HG02759 (cell line): Measurements from ENCODE around the gene MLLT10.

Experiments used
- ATAC-seq: cut with Tn5 transposase; IDR thresholded peaks from one replicate; pipeline ENCODE4 v1.9.1; 2021; ENCODE audit warnings: mild to moderate bottlenecking, moderate library complexity; ENCODE audit not compliant: unreplicated experiment

The MLLT10 gene

DNA sequence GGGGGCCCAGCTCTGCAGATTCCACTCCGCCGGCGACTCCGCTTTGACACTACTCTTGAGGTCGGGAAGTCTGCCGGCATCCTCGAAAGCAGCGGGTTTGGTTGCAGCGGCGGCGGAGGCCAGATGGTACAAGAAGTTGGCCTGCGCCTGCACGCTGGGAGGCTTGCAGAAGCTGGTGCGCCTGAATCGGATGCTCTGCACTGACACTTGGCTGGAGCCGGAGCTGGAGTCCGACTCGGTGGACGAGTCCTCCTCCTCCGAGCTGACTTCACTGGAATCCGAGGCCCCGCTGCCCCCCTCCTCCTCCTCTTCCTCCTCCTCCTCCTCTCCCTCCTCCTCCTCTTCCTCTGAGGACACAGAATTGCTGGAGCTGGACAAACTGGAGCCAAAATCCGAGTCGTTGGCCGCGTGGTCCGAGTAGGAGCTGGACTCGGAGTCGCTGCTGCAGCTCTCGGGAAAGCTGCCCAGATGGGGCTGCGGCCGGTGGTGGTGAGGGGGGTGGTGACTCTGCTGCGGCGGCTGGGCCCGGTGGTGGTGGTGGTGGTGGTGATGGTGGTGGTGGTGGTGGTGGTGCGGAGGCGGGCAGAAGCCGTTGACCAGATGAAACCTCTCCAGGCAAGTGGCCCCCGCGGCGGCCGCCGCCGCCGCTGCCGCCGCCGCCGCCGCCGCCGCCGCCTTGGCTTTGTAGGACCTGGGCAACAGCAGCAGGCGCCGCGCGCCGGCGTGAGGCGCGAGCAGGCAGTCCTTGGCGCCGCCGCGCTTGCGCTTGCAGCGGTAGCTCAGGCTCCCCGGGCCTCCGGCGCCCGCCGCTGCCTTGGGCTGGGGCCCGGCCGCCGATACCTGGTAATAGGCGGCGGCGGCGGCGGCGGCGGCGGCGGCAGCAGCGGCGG is 17.5 kb upstream of the MLLT10 start:
- peak; percentile 73 for ATAC-seq

DNA sequence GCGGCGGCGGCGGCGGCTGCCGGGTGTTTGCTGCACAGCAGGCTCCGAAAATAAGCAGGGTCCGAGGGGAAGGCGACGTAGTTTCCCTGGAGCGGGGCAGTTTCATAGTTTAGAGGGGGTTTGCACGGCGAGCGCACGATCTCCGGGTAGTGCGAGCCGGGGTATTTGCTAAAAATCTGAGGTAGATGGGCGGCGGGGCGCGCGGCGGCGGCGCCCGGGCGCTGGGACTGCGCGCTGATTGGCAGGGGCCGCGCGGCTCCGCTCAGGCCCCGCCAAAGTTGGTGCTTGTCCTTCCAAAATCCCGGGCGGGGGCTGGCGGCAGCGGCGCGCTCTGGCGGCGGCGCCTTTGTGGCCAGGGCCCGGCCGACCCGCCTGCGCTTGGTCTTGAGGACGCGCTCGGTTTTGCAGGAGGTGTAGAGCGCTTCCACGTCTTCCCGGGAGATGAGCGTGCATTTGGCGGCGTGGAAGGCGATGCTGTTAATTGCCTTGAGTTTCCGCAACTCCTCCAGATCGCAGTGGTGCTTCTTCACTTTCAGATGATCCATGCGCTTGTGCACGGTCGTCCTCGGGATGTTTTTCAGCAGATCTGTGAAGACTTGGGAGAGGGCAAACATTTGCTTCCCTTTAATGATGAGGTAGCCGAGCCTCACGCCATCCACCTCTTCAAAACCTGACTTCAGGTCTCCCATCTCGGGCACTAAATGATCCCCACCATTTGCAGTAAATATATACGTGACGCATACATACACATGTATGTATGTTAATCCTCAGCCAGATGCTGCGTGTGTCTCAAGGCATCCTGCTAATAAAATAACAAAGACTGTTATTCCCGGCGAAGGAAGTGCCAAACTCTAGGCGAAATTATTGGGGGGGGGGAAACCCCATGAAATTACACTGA is 16.6 kb upstream of the MLLT10 start:
- peak; percentile 74 for ATAC-seq

DNA sequence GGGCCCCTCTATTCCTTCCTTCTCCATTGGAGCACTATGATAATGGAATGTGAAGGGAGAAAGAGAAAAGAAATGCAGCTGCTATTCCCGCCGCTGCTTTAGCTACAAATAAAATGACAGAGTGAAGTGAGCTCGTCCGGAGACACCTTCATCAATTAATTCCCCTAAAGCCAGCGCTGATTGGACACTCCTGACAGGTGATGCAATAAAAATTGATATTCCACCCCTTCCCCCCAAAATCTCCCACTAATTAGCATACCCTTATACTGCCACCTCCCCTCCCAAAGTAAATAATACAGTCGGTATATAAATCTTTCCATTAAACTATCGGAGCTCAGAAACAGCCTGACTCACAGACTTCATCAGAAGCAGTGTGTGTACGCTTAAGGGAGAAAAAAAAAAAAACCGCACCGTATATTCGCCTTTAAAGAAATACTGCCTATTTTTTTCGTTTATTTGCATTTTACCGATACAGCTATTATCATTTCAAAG is 15.8 kb upstream of the MLLT10 start:
- no peak for ATAC-seq

DNA sequence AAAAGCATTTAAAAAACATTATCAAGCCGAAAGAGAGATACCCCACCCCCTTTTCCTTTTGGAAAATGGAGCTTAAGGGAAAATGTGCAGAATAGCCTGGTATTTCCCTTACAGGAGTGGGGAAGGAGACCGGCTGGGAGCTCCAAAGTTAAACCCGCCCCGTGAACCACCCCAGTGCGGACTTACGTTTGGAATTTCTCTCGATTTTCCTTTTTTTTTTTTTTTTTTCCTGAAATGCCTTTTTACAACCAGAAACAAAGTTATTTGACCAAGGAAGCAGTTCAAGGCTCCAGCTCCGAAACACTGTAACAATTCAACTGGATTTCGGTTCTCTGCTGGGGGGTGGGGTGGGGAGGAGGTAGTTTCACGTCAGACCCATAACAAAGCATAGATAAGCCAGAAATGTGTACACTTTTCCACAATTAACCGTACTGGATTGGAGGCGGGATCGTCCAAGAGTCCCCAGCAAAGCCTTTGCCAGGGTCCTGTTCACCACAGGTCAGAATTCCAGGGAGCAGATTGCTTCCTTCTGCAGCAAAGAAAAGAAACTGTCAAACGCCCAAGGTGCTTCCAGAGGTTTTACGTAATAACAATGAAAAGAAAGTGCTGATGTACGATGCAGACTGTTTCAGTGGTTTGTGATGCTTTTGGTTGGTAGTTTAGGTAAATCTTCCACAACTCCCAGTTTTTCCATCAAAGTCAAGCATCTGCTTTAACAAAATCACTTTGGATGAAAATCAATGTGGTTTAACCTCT is 15.2 kb upstream of the MLLT10 start:
- no peak for ATAC-seq

DNA sequence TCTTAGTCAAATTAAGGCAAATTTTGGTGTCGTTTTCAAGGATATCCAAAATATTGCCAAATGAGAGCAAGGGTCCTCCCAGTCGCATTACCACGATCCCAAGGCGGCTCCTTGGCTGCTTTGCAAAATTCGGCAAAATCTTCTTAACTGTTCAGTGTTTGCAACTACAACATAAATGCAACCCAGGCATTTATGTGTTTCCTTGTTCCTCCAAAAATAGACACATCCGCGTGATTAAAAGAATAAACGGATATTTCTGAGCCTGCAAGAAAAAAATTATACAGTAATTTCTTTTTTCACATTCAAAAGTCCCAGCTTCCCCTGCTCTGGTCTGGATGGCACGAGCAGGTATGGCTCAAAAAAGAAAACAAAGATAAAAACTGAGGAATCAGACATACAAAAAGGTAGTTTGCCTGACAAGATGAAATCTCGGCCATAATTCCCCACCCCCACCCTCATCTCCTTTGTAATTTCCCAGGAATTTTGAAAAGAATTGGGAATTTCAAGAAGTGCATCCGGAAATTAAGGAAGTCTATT is 14.6 kb upstream of the MLLT10 start:
- no peak for ATAC-seq

DNA sequence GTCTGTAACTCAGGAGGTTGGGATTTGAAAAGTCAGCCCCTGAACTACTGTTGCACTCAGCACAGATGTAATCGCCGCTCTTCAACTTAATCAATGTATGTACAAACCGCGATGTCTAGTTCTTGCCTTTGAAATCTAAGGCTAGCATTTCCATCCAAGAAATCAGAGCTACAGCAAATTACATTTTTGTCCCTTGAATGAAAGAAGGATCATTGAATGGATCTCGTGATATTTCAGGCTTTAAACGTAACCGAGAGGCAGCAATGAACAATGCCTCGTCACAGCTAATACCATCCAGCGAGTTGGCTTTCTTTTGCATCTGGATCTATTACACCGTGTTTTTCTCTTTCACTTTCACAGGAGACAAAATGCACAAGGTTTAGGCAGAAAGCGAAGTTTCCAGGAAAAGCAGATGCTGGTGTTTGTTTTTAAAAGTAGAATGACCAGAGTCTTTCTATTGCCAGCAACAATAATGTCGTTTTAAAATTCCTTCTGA is 14.0 kb upstream of the MLLT10 start:
- no peak for ATAC-seq

DNA sequence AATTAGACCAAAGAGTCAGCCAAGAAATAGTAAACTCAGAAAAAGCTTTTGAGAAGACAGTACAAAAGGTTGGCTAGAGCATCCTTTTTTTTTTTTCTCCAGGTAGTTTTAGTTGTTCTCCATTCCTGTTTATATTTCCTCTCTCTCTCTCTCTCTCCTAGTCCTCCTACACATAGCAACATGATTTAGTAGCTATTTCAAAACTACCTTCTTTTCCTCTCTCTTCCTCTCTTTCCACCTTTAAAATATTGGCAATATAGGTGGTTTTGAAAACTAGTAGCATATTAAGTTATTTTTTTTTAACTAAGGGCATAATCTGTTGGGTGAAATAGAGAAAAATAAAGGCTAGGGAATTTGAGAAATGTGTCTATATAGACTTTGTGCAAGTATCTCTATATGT is 13.5 kb upstream of the MLLT10 start:
- no peak for ATAC-seq

DNA sequence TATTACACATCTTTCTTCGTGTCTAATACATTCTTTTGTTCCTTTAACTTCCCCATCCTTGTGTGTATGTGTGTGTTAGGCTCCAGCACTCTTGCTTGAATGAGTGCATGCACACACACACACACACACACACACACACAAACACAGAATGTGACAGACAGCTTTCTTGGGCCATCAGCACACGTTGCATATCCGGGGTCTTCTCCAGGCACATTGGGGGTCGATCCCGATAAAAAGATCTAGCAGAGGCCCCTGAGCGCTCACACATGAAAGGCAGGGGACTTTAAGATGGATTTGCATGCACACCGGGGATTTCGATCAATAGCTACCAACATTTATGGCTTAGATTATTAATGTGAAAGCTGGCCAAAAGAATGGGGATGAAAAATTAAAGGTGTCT is 13.1 kb upstream of the MLLT10 start:
- no peak for ATAC-seq

DNA sequence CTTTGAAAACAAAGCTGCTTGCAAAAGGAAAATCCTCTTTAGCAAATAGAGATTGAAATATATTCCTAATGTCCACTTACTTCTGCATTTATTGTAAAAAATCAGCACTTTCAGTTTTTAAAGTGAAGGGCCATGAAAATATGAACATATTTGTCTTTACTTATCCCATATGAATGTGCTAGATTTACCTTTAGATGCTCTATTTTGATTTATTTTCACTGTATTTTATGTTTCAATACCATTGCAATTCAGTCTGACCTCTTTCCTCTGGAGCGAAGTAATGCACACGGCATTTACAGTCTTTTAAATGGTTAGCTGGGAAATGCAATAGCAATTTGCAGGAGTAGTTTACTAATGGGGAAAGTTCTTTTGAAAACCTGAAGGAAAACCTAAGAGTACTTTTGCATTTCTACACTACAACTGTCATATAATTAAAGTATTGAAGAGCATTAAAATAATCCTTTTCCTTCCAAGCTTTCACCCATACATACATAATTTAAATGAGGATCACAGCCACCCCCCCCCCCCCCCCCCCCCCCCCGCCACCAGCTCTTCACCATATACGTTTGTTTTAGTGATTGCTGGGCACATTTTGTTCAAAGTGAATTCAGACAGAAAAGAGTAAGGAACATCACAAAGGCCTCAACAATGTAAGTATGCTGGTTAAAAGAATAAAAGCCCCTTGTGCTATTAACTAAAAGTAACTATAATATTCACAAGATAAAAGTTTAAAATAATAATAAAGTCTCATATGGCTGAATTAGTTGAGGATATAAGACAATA is 12.1 kb upstream of the MLLT10 start:
- ATAC-seq: no peak

DNA sequence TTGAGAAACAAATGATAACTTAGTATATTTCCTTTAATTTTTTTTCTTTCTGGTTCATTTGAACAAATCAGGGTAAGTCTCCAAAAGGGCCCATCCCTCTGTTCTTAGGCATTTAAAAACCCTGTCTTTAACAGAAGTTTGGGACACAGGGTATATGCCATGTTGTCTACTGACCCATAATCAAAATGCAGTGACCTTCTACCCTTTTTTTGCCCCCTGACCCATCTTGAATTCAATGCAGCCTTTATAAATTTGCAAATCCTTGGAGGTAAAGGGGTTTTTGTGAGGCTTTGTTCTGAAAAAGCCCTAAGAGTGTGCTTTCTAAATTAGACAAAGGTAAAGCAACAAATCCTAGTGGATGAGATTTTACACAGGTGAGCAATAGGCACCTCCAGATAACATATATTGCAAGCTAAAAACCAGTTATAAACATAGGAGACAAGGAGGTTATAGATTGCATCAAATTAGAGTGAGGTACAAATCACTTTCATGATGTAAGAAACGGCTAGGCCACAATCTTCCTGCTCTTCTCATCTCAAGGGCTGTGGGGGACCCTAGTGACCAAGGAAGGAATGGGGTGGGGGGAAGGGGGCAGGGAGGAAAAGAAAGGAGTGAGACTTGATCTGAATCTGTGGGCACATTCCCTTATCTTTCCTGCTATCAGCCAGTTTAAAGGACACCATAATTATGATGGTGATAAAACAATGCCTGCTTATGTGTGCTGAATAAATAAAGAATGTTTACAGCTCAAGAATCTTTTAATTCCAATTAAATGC is 11.2 kb upstream of the MLLT10 start:
- ATAC-seq: no peak

DNA sequence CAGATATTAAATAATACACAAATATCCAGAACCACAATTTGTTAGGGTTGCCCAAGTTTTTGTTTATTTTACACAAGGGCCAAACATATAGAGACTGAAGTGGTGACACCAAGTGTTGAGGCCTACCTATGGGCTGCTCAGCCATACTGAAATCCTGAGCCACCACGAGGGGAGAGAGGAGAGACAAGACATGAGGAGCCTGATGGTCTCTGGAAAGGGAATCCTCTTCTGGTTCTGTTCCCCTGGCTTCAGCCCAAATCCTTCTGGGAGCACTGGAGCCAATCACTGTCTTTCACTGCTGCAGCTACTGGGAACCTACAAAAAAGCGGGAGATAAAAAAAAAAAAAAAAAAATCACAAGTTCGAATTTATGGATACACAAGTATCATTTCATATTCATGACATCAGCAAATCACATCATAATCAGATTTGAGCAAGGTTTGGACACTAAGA is 10.4 kb upstream of the MLLT10 start:
- no peak for ATAC-seq

DNA sequence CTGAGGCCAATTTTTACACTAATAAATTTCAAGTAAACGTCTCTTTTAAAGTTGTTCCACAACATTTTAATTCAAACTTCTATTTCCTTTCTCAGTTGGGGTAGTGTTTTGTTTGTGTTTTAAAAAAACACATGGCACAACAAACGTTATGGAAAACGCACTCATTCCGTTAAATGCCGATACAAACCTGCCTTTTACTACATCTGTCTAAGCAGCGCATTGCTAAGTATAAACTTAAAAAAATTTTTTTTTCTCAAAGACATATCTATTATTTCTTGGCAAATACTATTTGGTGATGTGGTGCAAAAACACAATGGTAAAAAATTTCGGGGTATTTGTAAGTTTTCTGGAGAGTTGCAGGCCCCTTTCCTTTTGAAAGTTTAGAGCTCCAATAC is 9.9 kb upstream of the MLLT10 start:
- no peak for ATAC-seq

DNA sequence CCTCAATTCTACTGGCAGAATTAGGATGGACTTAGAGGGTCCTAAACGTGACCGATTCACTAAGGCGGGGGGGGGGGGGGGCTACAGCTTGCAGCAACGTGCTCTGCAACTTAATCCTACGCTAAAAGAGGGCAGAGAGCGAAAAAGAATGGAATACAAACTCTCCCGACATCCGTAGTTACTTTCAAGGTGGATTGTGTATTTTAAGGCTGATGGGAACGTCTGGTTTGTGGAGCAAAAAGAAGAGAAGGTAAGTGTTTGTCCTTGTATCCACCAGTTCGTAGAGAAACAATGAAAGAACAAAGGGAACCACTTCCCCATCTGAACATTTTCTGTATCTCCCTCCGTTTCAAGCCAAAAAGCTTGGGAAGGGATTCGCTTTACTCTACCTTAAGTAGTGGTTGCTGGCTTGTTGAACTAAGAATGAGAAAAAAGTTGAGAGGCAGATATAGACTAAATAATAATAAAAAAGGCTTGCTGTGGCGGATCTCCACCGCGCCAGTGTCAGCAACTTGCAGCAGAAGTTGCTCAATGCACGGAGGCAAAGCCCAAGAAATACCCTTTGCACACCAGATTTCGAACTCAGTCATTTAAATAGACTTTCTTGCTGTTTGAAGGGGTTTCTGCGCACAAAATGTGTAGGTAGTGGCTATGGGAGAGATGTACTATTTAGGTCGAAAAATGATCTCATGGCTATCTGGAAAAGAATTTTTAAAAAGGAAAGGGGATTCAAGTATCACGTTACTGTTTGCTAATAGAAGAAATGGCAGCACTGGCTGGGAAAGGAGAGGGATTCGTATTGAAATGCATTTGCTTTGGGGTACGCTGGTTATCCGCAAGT is 9.3 kb upstream of the MLLT10 start:
- ATAC-seq: no peak

DNA sequence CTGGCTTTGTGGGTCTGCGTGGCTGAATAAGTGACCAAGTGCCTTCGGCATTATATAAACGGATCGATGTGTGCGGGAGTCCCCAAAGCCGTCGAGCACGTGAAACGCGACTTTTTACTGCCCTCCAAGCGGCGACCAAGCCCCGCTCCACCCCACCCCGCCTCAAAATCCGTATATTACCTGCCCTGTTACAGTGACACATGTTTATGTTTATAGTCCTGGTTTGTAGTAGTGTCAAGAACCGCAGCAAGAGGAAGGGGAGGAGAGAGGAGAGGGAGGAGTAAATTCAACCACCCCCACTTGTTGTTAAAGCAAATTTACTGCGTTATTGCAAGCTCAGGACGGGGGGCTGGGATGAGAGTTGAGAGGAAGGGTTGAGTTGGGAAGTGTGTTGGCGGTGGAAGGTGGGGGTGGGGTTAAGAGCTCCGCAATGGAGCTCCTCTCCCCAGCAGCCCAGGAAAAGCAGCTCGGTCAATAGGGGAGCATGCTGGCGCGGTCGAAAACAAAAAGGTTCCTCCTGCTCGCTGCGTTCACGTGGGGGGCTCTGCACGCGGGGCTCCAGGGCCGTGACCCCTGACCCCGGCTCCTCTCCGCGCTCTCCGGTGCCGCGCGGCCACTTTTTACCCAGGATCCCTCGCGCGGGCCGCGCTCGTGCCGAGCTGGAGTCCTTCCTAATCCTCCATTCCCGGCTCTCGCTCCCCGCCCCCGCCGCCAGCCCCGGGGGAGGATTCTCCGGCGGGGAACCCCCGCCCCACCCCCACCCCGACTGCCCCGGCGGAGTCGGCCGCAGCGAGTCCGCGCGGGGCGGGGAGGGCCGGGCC is 8.5 kb upstream of the MLLT10 start, which contains the start of gene SKIDA1:
SKIDA1 (minus strand) TSS at position 316 of the 821 bp plus-strand sequence. CDS start 7,860 bp downstream, outside the sequence.
- peak; percentile 71 for ATAC-seq

DNA sequence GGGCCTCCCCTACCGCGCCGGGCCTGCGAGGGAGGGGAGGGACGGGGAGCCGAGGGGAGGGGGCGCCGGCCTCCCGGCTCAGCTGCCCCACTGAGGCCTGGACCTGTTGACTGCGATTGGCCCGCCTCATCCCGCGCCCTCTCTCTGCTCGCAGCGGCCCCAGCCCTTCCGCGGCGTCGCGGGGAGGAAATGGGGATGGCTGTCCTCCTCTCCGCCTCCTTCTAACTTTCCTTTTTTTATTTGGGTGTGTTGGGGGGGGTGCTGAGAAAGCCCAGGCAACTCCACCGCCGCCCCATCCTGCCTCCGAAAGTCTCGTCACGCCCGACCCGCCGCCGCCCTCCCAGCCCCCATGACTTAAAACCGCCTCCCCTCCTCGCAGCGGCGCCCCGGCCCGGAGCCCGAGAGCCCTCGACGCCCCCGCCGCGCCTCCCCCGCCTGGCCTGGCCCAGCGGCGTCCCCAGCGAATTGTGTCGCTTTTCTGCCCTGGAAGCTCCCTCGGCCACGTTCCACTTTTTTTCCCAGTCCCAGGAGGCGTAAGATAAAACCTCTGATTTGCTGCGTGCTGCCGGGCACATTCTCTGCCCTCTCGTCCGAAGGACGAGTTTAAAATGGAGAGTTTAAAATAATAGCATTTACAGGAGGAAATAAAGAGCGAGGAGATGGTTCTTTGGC is 7.7 kb upstream of the MLLT10 start:
- peak; percentile 47 for ATAC-seq

DNA sequence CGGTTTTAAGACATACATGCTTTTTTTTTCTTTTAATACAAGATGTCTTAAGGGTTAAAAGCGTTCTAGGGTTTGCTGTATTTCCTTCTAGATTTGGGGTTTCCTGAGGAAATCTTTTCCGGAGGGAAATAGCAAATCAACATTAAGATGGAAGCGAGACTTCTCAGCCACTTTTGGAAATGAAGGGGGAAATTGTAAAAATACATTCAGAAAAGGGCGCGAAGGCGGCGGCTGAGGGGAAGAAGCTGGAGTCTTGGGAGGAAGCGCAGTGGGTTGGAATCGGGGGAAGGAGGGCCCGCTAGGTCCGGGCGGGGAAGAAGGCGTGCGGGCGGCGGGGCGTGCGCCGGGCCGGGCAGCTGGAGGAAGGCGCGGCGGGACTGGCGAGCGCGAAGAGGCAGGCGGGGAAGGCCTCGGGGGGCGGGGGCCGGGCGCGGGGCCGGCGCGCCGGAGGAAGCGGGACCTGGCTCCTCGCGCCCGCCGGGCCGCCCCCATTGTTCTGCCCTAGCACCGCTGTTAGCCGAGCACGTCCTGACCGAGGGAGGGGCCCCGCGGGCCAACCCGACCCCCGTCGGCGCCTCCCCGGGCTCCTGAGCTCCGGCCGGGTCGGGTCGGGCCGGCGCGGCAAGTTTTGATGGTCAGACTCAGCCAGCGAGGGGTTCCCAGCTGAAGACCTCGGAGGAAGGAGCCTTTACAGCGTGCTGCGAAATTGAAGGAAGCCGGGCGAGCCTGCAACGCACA is 7.0 kb upstream of the MLLT10 start:
- ATAC-seq: peak; percentile 39
